ENCODE measurements around the gene SDCCAG8. TPM values are rescaled to one million over a fixed set of nuclear protein-coding genes. Genes with fewer than 3 reads are reported as not detected.

The SDCCAG8 gene
- total RNA-seq, 1 donor from 2014 or later = 31.6 TPM

DNA sequence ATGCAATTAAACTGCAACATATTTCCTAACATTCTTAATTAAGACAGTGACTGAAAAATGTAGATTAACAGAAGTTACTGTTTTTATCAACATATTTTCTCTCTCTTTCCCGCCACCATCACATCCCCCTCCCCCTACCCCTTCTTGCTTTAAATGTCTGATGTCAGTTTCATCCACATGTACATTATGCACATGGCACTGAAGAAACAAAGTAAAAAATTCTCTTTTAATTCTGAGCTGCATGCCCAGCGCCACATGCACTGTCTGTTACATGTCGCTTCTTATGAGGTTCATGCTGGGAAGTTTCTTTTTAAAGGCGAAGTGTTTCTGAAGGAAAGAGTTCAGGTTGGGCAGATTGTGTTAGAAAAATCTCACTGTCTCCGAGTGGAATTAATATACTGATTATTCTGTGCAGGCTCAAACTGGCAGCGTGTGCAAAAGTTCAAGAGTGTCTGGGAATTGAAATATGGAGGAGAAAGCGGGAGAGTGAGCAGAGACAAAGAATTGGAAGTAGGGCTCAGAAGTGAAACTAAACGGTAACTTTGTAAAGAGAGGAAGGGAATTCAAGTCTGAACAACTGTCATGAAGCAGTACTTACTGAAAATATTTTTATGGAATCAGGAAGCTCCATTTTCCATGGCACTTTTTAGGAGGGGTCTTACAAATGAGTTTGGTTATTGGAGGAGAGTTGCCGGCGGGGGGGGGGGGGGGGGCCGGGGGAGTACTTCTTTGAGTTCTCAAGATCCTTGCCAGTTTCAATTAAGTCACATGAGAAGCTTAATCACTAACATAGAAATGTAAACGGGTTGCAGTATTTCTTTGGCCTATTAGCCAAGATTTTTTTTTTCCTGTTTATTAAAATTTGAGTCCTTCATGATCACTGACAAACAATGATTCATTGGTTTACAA, 217.6 kb downstream of the SDCCAG8 start:
- H3K27me3 Mint-ChIP-seq = peaks cover 4% of the 10 kb centered on the region
- H3K4me3 Mint-ChIP-seq (ENCODE audit: low read depth) = no peak overlapping the region
- H3K36me3 Mint-ChIP-seq (ENCODE audit: insufficient read depth) = peaks cover 3% of the 10 kb centered on the region
- no peaks in the 10 kb centered on the region for H3K9me3 Mint-ChIP-seq (ENCODE audit: low read depth)
- no peak overlapping the region for H3K27ac Mint-ChIP-seq
- no peak for DNase-seq (ENCODE audit: low spot score, unreplicated experiment)
- TF ChIP-seq, protein P1, sequence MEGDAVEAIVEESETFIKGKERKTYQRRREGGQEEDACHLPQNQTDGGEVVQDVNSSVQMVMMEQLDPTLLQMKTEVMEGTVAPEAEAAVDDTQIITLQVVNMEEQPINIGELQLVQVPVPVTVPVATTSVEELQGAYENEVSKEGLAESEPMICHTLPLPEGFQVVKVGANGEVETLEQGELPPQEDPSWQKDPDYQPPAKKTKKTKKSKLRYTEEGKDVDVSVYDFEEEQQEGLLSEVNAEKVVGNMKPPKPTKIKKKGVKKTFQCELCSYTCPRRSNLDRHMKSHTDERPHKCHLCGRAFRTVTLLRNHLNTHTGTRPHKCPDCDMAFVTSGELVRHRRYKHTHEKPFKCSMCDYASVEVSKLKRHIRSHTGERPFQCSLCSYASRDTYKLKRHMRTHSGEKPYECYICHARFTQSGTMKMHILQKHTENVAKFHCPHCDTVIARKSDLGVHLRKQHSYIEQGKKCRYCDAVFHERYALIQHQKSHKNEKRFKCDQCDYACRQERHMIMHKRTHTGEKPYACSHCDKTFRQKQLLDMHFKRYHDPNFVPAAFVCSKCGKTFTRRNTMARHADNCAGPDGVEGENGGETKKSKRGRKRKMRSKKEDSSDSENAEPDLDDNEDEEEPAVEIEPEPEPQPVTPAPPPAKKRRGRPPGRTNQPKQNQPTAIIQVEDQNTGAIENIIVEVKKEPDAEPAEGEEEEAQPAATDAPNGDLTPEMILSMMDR (IDR thresholded peaks at IDR 0.05; ENCODE audit: unreplicated experiment) = no peak
- H3K4me1 Mint-ChIP-seq (ENCODE audit: low read depth) = peaks cover 2% of the 10 kb centered on the region

DNA sequence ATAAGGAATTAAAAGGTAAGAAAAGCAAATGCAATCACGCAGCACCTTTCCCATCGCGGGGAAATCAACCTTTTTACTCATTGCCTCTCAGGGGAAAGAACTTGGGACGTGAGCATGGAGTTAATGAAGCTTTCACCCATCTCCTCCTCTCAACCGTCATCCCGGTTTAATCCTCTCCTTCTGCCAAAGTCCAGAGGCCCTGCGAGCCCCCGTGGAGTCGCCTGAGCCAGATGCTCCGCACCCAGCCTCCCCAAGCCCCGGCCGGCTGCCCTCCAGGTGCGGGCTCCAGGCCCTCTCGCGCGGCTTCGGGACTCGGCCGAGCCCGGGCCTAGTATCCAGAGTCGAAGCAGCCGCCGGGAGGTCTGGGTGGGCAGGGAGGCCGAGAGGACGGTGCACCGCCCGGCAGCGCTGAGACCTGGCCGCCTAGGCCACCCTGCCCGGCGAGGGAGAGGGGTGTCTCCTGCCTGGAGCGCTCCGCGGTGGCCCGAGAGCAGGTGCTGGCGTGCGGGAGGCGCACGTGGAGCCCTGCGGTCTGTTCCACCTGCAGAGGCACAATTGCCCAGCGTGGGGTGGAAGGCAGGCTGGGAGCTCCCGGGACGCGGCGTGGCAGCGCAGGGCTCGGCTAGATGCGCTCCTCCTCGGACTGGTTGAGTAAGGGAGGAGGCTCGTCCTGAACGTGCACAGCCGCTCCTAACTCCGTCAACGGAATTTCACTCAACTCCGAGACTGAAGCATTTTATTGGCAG, 218.5 kb downstream of the SDCCAG8 start:
- TF ChIP-seq, protein P1 (IDR thresholded peaks at IDR 0.05; ENCODE audit: unreplicated experiment) = no peak
- H3K27me3 Mint-ChIP-seq = peaks cover 4% of the 10 kb centered on the region
- peaks cover 2% of the 10 kb centered on the region for H3K4me1 Mint-ChIP-seq (ENCODE audit: low read depth)
- no peaks in the 10 kb centered on the region for H3K9me3 Mint-ChIP-seq (ENCODE audit: low read depth)
- no peak overlapping the region for H3K27ac Mint-ChIP-seq
- DNase-seq (ENCODE audit: low spot score, unreplicated experiment) = no peak
- H3K36me3 Mint-ChIP-seq (ENCODE audit: insufficient read depth) = peaks cover 3% of the 10 kb centered on the region
- no peak overlapping the region for H3K4me3 Mint-ChIP-seq (ENCODE audit: low read depth)

DNA sequence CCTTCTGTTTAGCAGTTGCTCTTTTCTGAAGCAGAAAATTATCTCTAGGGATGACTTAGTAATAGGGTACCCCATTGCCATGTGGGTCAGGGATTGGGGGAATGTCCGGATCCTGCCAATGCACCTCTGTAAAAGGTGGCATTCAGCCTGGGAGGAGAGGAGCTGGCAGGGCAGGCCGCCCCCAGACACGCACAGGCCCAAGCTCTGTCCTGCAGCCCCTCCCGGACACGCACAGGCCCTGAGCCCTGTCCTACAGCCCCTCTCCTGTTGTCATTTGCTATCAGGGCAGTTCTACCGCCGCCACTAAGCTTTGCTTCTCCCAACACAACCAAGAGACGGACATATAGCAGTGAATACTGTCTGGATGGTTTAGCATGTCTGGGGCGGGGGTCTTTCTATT, 219.1 kb downstream of the SDCCAG8 start:
- DNase-seq (ENCODE audit: low spot score, unreplicated experiment) = no peak
- Mint-ChIP-seq H3K4me3 (ENCODE audit: low read depth) (no peak overlapping the region), H3K4me1 (ENCODE audit: low read depth) (peaks cover 2% of the 10 kb centered on the region)

DNA sequence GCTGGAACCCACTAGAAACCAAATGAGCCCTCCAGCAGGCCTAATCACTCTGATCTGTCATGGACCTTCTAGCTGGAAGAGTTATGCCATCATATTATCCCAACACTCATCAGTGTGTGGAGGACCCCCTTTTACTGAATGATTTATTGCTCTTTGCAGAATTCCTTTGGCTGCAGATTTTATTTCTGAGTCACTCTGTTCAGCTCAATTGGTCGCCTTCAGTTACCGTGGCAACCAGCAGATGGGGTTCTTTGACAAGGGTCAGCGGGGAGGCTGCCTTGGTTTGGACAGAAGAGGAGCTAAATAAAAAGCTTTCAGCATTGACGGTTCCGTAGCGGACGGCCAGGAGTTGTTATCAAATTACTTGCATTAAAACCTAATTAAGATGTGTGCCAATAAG, 220.1 kb downstream of the SDCCAG8 start:
- H3K27me3 Mint-ChIP-seq = peaks cover 4% of the 10 kb centered on the region
- DNase-seq (ENCODE audit: low spot score, unreplicated experiment) = no peak
- TF ChIP-seq, protein P1 (IDR thresholded peaks at IDR 0.05; ENCODE audit: unreplicated experiment) = peak; percentile 24
- peaks cover 3% of the 10 kb centered on the region for H3K36me3 Mint-ChIP-seq (ENCODE audit: insufficient read depth)
- H3K9me3 Mint-ChIP-seq (ENCODE audit: low read depth) = peaks cover 4% of the 10 kb centered on the region
- no peak overlapping the region for H3K27ac Mint-ChIP-seq
- no peak overlapping the region for H3K4me3 Mint-ChIP-seq (ENCODE audit: low read depth)
- peaks cover 2% of the 10 kb centered on the region for H3K4me1 Mint-ChIP-seq (ENCODE audit: low read depth)

More for the DNA sequence above, 219.1 kb downstream of the SDCCAG8 start:
- H3K36me3 Mint-ChIP-seq (ENCODE audit: insufficient read depth) = peaks cover 3% of the 10 kb centered on the region
- no peak overlapping the region for H3K27ac Mint-ChIP-seq
- H3K27me3 Mint-ChIP-seq = peaks cover 4% of the 10 kb centered on the region
- TF ChIP-seq, protein P1 (IDR thresholded peaks at IDR 0.05; ENCODE audit: unreplicated experiment) = no peak
- peaks cover 2% of the 10 kb centered on the region for H3K9me3 Mint-ChIP-seq (ENCODE audit: low read depth)

DNA sequence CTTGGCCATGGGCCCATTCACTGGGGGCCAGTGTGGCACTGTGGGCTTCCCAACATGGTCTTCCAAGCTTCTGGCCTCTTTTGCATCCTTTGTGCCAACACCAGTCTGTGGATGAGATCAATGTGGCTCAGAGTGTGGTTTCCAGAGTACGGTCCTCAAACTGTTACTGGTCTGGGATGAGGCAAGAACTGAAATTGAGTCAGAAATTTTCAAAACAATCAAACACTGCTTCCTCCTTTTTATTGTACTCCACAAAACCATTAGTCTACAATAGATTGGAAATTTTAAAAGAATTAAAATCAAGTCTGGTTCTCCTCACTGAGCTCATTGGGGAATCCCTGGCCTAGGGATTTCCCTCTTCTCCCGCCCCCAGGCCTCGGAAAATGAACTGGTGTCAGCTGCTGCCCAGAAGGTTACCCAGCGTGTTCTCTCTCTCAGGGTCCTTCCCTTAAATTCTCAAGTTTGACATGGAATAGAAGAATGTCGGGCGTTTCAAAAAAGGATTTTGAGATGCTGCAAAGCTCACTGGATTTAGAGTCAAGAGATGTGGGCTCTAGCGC, 222.0 kb downstream of the SDCCAG8 start:
- H3K27me3 Mint-ChIP-seq = peaks cover 12% of the 10 kb centered on the region
- TF ChIP-seq, protein P1 (IDR thresholded peaks at IDR 0.05; ENCODE audit: unreplicated experiment) = no peak
- H3K4me3 Mint-ChIP-seq (ENCODE audit: low read depth) = no peak overlapping the region
- no peak for DNase-seq (ENCODE audit: low spot score, unreplicated experiment)
- H3K36me3 Mint-ChIP-seq (ENCODE audit: insufficient read depth) = peaks cover 3% of the 10 kb centered on the region
- H3K4me1 Mint-ChIP-seq (ENCODE audit: low read depth) = peaks cover 6% of the 10 kb centered on the region
- H3K27ac Mint-ChIP-seq = no peak overlapping the region
- peaks cover 4% of the 10 kb centered on the region for H3K9me3 Mint-ChIP-seq (ENCODE audit: low read depth)
